Suprapubic skin (tissue), 4 donors: ENCODE results near the gene OOEP. TPM values are rescaled to one million over a fixed set of nuclear protein-coding genes. Genes with fewer than 3 reads are reported as not detected.

Experiments
- DNase-seq, 2 donors: peaks; one replicate each; pipeline ENCODE4 v3.0.0-alpha.2; 2019; ENCODE audit warnings: low spot score in 2 of 2
- H3K27ac ChIP-seq: fragments of 200-600 bp; sonication (generic); one replicate; pipeline ENCODE4 v1.5.1; 2019
- H3K27me3 ChIP-seq: fragments of 200-600 bp; sonication (generic); one replicate; pipeline ENCODE4 v1.5.1; 2019
- H3K36me3 ChIP-seq: fragments of 200-600 bp; sonication (generic); one replicate; pipeline ENCODE4 v1.5.1; 2019
- H3K4me1 ChIP-seq: fragments of 200-600 bp; sonication (generic); one replicate; pipeline ENCODE4 v1.5.1; 2019
- H3K4me3 ChIP-seq: fragments of 200-600 bp; sonication (generic); one replicate; pipeline ENCODE4 v1.5.1; 2019; ENCODE audit warnings: mild to moderate bottlenecking
- H3K9me3 ChIP-seq: fragments of 200-600 bp; sonication (generic); one replicate; pipeline ENCODE4 v1.5.1; 2019
- EP300 ChIP-seq: sonication (generic); formaldehyde crosslinking; IDR thresholded peaks from one replicate; pipeline ENCODE4 v1.6.1; 2017; ENCODE audit warnings: antibody characterized with exemption
- POLR2A ChIP-seq, 2 donors: fragments of 450-650 bp; IDR thresholded peaks; one replicate each; pipeline ENCODE4 v1.6.1; 2017; ENCODE audit warnings: antibody characterized with exemption in 2 of 2, mild to moderate bottlenecking in 2 of 2, moderate library complexity in 2 of 2
- POLR2AphosphoS5 ChIP-seq, 3 donors: sonication (generic); formaldehyde crosslinking; IDR thresholded peaks; one replicate each; pipeline ENCODE4 v1.6.1; 2017; ENCODE audit warnings: antibody characterized with exemption in 3 of 3
- WGBS: methylation state at CpG from one replicate; pipeline ENCODE4 v1.1.5; 2018; 5-methylcytosine and 5-hydroxymethylcytosine counted together
- total RNA-seq, 4 donors: library from RNA; depleted of rRNA; stranded (reverse); fragments of >200 nt; gene quantifications; one replicate each; pipeline ENCODE4 v1.1.0, GENCODE V29; 2016
- TF ChIP-seq, protein P1 (sequence below), 2 donors: fragments of 200-600 bp in 1 of 2; fragments of 450-650 bp in 1 of 2; sonication (generic) in 1 of 2; IDR thresholded peaks; one replicate each; pipeline ENCODE4 v1.5.1; 2016 to 2019; ENCODE audit warnings: antibody characterized with exemption in 2 of 2, mild to moderate bottlenecking in 1 of 2, moderate library complexity in 1 of 2

Gene OOEP
- total RNA-seq, 4 donors from 2014 or later = 0.87 TPM; not detected in 3

DNA sequence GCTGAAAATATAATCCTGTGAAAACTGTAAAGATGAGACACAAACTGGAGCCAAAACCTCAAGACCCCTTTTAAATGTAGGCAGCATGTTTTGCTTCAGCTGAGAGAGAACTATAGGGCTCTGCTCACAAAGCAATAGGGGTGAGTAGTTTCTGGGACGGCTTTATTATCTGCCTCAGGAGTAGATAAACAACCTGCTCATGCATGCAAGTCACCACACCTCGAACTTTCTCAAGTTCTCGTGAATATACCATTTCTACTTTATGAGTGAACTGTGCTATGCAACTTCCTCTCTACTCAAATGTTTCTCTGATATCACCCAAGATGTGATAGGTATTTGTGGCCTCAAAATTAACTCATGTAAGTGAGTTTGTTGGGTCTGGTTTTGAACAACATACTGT, 7.5 kb upstream of the OOEP start:
- 57% methylated on average over 3 of the region's 3 CpGs for WGBS
- no peak for DNase-seq
- Histone ChIP-seq H3K27me3 (no peaks in the 10 kb centered on the region), H3K27ac (no peak overlapping the region), H3K4me3 (no peak overlapping the region), H3K4me1 (no peaks in the 10 kb centered on the region), H3K36me3 (no peaks in the 10 kb centered on the region), H3K9me3 (peaks cover 4% of the 10 kb centered on the region)
- TF ChIP-seq EP300 (no peak), POLR2AphosphoS5 (IDR thresholded peaks at IDR 0.05) (no peak), POLR2A (IDR thresholded peaks at IDR 0.05) (no peak)
- TF ChIP-seq, protein P1, sequence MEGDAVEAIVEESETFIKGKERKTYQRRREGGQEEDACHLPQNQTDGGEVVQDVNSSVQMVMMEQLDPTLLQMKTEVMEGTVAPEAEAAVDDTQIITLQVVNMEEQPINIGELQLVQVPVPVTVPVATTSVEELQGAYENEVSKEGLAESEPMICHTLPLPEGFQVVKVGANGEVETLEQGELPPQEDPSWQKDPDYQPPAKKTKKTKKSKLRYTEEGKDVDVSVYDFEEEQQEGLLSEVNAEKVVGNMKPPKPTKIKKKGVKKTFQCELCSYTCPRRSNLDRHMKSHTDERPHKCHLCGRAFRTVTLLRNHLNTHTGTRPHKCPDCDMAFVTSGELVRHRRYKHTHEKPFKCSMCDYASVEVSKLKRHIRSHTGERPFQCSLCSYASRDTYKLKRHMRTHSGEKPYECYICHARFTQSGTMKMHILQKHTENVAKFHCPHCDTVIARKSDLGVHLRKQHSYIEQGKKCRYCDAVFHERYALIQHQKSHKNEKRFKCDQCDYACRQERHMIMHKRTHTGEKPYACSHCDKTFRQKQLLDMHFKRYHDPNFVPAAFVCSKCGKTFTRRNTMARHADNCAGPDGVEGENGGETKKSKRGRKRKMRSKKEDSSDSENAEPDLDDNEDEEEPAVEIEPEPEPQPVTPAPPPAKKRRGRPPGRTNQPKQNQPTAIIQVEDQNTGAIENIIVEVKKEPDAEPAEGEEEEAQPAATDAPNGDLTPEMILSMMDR (IDR thresholded peaks at IDR 0.05) = no peak

DNA sequence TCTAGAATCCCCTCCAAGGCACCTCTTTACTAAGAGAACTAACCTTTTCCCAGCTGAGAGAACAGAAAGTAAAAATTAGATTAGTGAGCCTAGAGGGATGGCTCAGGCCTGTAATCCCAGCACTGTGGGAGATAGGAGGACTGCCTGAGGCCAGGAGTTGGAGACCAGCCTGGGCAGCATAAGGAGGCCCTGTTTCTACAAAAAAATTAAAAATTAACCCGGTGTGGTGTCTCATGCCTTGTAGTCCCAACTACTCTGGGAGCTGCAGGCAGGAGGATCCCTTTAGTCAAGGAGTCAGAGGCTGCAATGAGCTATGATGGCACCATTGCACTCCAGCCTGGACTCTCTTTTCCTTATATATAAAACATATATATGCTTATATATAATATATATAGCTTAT, 5.5 kb upstream of the OOEP start:
- no peak for DNase-seq
- no peaks in the 10 kb centered on the region for H3K27me3 ChIP-seq
- H3K9me3 ChIP-seq = peaks cover 9% of the 10 kb centered on the region
- H3K4me1 ChIP-seq = no peaks in the 10 kb centered on the region
- no peak overlapping the region for H3K4me3 ChIP-seq
- H3K36me3 ChIP-seq = no peaks in the 10 kb centered on the region
- WGBS = 57% methylated on average over 1 of the region's 1 CpG
- H3K27ac ChIP-seq = no peak overlapping the region
- TF ChIP-seq, protein P1 (IDR thresholded peaks at IDR 0.05) = no peak
- TF ChIP-seq EP300 = no peak
- no peak for TF ChIP-seq POLR2A (IDR thresholded peaks at IDR 0.05)
- TF ChIP-seq POLR2AphosphoS5 (IDR thresholded peaks at IDR 0.05) = no peak

DNA sequence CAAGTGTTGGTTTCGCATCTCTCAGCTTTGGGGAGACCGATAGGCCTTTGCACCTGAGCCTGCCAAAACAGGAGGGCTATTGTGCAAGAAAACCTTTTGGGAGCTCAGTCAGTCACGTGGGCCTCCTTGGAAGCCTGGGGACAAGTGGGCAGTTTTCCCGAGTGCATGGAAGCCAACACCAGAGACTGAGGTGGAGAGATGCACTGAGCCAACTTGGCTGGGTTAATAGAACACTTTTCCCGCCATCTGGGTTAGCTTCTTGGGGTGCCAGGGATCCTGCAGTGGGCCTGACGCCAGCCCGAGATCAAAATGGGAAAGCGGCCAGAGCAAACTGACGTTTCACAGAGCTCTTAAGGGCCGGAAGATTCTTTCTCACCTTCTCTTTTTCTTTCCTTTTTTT, 2.8 kb upstream of the OOEP start:
- DNase-seq = no peak
- Histone ChIP-seq H3K27ac (no peak overlapping the region), H3K4me3 (no peak overlapping the region), H3K36me3 (no peaks in the 10 kb centered on the region), H3K9me3 (peaks cover 9% of the 10 kb centered on the region), H3K4me1 (no peaks in the 10 kb centered on the region), H3K27me3 (no peaks in the 10 kb centered on the region)
- no peak for TF ChIP-seq POLR2A (IDR thresholded peaks at IDR 0.05)
- TF ChIP-seq, protein P1 (IDR thresholded peaks at IDR 0.05) = no peak
- no peak for TF ChIP-seq POLR2AphosphoS5 (IDR thresholded peaks at IDR 0.05)
- no peak for TF ChIP-seq EP300
- WGBS = 68% methylated on average over 10 of the region's 10 CpGs

DNA sequence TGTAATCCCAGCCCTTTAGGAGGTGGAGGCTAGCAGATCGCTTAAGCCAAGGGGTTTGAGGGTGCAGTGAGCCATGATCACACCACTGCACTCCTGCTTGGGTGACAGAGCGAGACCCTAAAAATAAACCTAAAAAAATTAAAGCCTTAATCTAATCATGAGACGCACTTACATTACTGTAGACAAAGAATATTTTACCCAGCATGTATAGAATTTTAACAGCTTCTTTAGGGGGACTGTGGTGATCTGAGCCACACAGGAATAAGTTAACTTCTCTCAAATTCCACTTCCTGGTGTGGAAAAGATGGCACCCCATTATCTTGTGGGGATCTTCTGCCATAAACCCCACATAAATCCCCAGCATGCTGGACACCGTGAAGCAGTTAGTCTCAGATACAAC, 2.3 kb upstream of the OOEP start:
- no peak overlapping the region for H3K27ac ChIP-seq
- no peaks in the 10 kb centered on the region for H3K36me3 ChIP-seq
- TF ChIP-seq EP300 = no peak
- TF ChIP-seq, protein P1 (IDR thresholded peaks at IDR 0.05) = no peak
- no peak for TF ChIP-seq POLR2A (IDR thresholded peaks at IDR 0.05)
- no peak for TF ChIP-seq POLR2AphosphoS5 (IDR thresholded peaks at IDR 0.05)
- DNase-seq = no peak
- no peak overlapping the region for H3K4me3 ChIP-seq
- no peaks in the 10 kb centered on the region for H3K27me3 ChIP-seq
- H3K4me1 ChIP-seq = no peaks in the 10 kb centered on the region
- WGBS = 98% methylated on average over 4 of the region's 4 CpGs
- H3K9me3 ChIP-seq = peaks cover 9% of the 10 kb centered on the region

DNA sequence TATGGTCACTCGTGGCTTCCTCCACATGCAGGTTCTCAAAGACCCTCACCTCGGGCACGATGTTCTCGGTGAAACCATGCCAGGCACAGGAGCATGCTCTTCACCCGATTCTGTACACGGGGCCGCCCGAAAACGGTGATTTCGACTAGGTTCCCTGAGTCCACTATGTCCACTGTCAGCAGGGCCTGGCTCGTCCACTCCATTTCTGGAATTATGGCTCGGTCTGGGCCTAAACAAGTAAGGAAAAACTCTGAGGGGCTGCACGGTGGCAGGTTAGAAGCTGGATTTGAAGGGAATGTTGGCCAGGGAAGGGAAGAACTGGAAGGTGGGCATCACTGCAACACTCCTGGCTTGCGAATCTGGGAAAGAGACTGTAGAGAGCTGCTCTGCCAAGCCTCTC, 540 bp downstream of the OOEP start:
- WGBS = 91% methylated on average over 14 of the region's 14 CpGs
- no peak for DNase-seq
- Histone ChIP-seq H3K27ac (no peak overlapping the region), H3K9me3 (peaks cover 9% of the 10 kb centered on the region), H3K4me1 (no peaks in the 10 kb centered on the region), H3K36me3 (no peaks in the 10 kb centered on the region), H3K4me3 (no peak overlapping the region), H3K27me3 (no peaks in the 10 kb centered on the region)
- no peak for TF ChIP-seq POLR2A (IDR thresholded peaks at IDR 0.05)

DNA sequence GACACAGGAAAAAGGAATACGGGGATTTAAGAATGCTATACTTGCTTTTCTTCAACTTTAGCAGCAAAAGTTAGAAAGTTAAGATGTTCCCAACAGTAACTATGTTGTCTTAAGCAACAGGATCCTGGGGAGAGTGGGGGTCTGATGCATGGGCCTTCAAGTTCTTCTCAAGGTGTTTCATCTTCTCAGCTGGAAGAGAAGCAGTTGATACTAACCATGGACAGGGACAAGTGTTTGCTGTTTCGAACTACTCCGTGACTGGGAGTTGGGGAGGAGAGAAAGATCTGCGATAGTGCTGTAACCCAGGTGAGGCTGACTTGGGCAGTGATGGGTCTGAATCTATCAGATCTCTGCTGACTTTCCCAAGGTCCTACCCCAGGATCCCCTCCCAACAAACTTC, 1.0 kb downstream of the OOEP start:
- 87% methylated on average over 4 of the region's 4 CpGs for WGBS
- Histone ChIP-seq H3K27me3 (no peaks in the 10 kb centered on the region), H3K9me3 (peaks cover 9% of the 10 kb centered on the region), H3K27ac (no peak overlapping the region), H3K36me3 (no peaks in the 10 kb centered on the region), H3K4me3 (no peak overlapping the region), H3K4me1 (no peaks in the 10 kb centered on the region)
- no peak for DNase-seq
- TF ChIP-seq, protein P1 (IDR thresholded peaks at IDR 0.05) = no peak
- TF ChIP-seq POLR2AphosphoS5 (IDR thresholded peaks at IDR 0.05) (no peak), EP300 (no peak), POLR2A (IDR thresholded peaks at IDR 0.05) (no peak)
